GM18508 (cell line): ENCODE measurements around the gene PCLO.

Experiments
- ATAC-seq: cut with Tn5 transposase; IDR thresholded peaks from one replicate; pipeline ENCODE4 v1.9.1; 2021; ENCODE audit warnings: moderate number of reproducible peaks; ENCODE audit not compliant: insufficient read depth, unreplicated experiment

Gene PCLO

DNA sequence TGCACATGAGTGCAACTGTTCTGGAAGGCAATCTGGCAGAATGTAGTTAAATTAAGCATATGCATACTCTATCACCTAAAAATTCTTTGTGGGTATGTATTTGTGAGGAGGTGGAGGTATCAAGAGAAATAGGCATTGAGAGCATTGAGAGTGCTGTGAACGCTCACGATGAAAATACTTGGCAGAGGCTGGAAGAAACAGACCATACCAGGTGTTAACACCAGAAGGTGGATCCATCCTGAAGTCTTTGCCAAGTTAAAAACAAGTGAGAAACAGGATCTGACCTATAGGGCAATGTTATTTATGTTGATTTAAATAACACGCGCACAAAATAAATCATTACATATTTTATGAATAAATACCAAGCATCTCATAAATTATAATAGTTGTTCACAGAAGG, 311.6 kb downstream of the PCLO start:
- ATAC-seq = no peak

DNA sequence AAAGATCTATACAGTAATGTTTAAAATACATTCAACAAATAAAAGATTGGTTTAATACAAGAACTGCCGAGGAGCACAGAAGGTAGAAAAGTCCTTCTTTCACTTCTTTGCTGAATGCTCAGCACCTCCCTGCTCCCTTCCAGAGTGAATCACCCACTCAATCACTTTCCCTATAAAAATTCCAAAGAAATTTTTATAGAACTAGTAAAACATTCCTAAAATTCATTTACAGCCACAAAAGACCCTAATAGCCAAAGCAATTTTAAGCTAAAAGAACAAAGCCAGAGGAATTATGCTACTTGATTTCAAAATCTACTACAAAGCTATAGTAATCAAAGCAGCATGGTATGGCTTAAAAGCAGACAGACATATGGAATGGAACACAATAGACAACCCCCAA, 320.9 kb downstream of the PCLO start:
- ATAC-seq = no peak

DNA sequence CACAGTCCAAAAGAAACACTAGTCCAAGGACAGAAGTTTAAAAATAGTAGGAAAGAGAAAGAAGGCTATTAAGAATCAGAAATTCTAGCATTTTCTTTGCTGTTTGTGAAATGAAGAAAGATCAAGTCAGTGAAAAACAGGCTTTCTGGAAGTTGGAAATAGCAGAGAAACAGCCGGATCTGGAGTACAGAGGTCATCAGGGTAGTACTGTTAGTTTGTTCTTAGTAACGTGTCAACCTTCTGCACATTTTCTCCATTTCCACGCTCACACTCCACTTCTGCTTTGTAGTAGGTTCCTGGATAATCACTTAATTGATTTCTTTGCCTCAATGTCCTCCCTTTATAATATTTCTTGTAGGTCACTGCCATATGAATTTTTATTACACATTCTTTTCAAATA, 322.6 kb downstream of the PCLO start:
- ATAC-seq = no peak

DNA sequence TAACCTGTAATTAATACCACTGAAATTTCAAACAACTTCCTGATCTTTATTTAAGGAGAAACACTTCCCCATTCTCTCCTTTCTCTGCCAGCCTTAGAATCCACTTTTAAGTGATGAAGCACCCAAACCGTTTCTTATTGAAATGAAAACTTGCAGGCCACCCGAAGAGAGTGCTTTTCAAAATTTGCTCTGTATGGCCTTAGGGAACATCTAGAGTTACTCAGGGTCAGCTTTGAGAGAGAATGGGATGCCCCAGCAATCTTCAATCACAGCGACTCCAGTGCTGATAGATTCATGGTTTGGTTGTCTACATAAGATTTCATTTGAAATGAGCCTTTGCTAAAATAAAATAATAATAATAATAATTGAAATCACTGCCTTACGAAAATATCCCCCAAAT, 323.1 kb downstream of the PCLO start:
- ATAC-seq = no peak

DNA sequence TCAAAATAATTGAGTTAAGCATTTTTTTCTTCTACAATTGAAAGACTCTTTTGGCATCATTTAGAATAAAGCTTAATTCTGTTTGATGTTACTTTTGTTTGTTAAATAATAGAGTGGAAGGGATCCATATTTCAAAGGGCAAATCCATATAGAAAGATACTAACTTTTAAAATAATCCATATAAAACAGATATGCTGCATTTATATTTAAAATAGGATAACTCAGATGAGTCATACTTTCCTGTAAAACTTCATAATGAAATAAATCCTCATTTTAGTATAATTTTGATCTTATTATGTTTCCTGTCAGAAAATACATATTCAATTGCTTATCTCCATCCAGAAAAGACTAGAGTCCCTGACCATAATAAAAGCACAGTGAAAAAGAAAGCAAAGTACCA, 323.6 kb downstream of the PCLO start:
- no peak for ATAC-seq

DNA sequence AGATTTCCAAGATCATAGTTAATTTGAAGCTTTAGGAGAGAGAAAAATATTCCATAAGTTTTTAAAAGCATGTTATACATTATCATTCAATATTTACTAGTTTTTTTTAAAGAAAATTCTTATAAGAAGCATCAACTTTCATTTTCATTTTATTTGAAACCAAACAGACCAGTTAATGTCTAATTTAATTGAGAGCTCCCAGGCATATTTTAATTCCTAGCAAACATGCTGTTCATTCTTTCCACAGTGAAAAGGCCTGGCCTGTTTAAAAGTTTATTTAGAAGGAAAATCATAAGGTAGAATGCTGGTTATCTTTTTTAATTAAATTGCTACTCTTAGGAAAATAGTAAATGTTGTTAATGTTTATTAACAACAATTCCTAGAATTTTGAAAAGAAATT, 324.4 kb downstream of the PCLO start:
- no peak for ATAC-seq

DNA sequence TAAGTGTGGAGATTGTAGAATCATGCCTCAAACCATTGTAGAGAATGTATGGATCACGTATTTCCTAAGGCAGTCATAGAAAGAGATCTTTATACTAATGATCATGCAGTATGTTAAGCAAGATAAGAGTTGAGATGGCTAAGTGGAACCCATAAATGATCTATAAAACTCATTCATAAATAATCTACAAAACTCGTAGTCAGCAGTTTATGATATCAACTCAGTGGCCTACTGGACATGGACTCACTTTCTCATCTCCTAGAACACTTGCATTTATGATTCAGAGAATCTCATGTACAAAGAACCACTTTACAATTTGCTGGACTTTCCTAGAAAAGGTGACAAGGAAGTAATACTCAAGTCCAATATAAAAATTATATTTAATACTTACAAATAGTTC, 339.6 kb downstream of the PCLO start:
- no peak for ATAC-seq

DNA sequence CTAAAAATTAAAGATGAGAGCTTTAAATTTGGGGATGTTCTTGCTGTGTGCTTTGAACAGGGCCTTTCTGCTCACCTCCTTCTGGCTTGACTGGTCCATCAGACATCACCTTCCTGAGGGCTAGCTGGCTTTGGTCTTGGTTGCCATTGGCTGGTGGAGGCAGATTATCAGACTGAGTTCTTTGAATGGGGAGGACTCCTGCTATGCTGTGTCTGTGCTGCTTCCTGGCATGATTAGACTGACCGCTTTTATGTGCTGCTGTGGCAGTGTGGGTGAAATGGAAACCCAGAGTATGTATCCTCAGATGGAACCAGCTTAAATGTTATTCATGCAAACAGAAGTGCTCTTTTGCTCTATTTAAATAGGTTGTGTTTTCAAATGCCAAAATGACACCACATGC, 341.6 kb downstream of the PCLO start:
- ATAC-seq = no peak

DNA sequence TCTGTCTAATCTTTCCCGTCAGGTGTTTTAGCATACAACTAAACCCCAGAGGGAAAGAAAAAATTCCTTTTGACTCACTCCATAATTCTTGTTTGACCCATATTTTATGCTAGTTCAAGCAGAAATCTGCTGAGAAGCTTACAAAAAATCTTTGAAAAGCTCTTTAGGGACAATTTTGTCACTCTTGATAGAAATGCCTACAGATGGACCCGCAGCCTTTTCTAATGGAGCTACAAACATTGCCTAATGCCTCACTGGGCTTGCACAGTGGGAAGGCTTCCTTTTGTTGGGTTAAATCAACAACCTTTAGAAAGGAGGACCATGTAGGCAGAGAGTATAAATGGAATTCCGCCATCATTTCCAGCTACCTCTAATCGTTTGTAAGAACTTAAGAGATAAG, 344.5 kb downstream of the PCLO start:
- no peak for ATAC-seq

DNA sequence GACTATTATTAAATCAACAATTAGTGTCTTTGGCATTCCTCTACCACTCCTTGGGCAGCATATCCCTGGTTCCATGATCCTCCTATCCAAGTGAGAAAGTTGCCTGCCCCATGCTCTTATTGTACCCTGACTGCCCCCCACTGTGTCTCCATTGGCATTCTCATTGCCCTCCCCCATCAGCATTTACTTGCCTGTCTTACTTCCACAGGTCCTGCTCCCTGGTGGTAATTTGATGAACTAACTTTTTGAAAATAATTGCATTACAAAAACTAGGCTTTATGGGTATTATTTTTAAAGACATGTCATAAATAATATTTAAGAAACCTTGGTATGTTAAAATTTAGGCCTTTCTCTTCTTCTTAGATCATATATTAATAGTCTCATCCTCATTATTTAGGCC, 346.4 kb downstream of the PCLO start:
- no peak for ATAC-seq

DNA sequence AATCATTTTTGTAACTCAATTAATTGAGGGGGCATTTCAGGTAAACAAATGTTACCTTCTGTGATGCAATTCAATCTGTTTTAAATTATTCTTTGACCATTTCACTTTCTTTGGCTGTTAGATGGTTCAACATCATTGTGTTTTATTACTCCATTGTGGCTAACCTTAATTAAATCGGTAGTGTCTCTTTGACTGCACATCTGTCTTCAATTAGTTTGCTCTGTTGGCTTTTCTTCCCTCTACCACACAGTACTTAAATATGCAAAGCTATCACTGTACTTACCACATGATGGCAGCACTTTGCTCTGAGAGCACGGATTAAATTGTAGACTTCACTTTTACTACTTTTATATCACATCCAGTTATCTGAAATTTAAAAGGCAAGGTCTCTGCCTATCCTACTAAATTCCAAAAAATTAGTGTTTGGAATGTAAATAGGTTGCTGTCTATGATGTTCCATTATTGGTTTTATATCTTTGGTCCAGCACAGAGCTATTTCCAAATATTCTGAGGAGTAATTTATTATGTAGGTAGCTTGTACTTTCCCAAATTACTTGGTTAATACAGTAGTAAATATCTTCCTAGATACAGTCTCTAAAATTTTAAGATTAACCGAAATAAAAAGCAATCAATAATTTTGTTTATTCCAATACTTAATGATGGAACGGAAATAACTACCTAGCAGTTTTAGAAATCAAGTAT, 352.0 kb downstream of the PCLO start:
- peak; percentile 63 for ATAC-seq

DNA sequence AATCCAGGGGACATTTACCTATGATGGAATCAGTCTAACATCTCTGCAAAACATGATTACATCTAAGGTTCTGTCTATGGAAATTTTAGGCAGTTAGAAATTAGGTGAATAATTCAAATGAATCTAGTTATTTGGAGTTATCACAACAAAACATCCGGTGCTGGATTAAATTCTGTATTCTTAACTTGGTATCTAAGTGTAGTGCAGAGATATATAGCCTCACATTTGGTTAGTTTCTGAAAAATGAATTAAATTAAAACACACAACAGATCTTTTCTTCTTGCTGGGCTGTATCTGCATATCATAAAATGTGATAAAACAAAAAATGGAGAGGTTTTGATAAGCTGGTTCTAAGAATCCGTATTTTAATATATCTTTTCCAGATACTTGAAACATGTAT, 354.1 kb downstream of the PCLO start:
- no peak for ATAC-seq

DNA sequence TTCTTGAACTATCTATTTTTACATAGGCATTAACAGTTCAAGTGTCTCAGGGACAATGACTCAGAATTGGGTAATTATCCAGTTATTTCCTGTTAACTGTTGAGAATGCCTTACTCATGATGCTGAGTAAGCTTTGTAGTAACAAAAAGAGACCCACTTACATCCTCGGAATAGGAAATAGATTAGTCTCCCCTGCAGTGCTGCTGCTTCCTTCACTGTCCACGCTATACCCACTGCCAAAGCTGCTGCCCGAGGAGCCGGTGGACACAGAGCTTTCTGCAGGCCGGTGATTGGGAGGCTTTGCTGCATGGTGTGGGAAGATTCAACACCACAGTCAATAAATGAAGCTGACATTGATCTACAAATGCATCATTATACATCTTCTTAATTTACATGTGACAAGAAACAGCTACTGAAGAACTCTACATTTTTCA, 357.1 kb downstream of the PCLO start:
- ATAC-seq = no peak

DNA sequence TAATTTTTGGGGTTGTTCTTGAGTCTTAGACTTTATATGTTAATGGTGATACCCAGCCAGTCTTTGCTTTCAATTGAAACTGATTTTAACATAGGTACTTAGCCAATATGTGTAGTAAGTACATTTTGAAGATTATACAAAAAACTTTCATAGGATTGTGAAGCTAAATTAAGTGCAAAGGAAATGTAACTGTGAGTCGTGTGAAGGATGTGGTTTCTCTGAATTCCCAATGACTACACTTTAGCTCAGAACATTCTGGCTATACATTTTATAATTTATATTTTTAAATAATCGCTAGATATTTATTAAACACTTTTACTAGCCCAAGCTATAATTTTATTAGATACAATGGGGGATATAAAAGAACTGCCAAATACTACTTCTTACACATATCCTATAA, 359.3 kb downstream of the PCLO start:
- ATAC-seq = no peak

DNA sequence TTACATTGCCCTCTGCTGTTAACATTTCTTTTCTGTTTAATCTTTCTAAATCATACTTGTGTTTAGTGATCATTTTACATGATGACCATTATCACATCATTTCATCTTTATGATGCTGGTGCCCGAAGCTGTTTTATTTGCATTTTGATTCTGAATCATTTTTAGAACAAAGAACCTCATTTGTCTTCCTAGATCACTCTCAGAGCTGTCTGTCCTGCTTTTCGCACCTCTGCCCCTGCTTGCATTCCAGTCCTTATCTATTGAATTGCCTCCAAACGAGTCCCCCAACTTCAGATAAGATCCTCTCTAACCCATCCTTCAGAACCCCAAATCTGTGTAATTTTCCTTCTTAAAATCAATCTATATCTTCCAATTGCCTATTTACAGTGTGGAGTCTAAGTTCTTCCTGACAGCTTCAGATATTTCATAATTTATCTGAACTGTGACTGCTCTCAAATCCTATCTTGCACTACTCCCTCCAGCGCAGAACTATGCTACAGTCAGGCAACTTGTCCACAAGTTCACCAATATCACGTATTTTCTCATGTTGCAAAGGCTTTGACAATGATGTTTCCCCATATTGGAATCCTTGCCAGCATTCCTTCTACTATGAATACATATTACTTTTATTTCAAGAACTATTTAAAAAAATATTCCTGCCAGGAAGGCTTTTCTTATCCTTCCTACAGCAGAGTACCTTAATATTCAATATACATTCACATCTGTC, 372.6 kb downstream of the PCLO start:
- ATAC-seq = no peak

DNA sequence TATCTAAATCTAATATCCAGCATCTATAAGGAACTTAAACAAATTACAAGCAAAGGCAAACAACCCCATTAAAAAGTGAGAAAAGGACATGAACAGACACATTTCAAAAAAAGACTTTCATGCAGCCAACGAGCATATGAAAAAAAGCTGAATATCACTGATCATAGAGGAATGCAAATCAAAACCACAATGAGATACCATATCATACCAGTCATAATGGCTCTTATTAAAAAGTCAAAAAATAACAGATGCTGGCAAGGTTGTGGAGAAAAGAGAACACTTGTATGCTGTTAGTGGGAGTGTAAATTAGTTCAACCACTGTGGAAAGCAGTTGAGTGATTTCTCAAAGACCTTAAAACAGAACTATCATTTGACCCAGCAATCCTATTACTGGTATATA, 384.7 kb downstream of the PCLO start:
- ATAC-seq = no peak

DNA sequence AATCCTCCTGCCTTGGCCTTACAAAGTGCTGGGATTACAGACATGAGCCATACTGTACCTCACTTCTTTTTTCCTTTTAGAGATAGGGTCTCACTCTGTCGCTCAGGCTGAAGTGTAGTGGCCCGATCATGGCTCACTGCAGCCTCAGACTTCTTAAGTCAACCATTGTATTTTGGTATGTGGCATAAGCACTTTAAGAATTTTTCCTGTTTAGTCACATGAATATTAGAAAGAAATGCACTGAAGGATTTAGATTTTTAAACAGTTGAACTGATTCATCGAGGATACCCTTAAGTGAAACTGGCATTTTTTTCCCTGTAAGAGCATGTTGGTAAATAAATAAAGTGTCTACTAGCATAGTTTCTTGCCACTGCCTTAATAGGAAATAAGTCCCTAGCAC, 399.8 kb downstream of the PCLO start:
- no peak for ATAC-seq

DNA sequence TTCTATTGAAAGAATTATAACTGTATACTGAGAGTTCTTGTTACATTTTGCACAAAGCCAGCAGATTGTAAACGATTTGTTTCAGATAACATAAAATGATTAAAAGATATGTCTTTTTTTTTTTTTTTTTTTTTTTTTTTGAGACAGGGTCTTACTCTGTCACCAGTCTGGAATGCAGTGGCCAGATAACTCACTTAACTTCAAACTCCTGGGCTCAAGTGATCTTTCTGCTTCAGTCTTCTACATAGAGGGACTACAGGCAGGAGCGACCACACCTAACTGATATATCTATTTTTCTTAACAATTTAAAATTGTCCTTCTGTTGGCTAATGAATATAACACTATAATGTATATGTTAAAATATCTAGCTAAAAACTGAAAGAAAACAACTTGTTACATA, 401.9 kb downstream of the PCLO start:
- no peak for ATAC-seq

DNA sequence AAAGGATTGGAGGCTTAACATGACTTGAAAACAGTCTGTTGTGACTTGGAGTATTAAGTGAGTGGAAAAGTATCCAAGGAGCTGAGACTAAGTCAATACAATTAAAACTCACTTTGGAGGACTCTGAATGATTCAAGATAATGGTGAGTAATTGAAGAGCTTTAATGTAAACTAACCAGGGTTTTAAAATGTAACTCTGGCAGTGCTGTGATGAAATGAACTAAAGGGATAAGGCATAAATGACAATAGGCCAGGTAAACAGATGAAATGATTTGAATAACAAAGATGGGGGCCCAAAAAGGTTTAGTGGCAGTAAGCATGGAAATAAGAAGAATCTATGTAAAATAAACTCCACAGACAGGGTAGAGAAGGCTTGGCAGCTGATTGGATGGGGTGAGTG, 402.6 kb downstream of the PCLO start:
- ATAC-seq = no peak

DNA sequence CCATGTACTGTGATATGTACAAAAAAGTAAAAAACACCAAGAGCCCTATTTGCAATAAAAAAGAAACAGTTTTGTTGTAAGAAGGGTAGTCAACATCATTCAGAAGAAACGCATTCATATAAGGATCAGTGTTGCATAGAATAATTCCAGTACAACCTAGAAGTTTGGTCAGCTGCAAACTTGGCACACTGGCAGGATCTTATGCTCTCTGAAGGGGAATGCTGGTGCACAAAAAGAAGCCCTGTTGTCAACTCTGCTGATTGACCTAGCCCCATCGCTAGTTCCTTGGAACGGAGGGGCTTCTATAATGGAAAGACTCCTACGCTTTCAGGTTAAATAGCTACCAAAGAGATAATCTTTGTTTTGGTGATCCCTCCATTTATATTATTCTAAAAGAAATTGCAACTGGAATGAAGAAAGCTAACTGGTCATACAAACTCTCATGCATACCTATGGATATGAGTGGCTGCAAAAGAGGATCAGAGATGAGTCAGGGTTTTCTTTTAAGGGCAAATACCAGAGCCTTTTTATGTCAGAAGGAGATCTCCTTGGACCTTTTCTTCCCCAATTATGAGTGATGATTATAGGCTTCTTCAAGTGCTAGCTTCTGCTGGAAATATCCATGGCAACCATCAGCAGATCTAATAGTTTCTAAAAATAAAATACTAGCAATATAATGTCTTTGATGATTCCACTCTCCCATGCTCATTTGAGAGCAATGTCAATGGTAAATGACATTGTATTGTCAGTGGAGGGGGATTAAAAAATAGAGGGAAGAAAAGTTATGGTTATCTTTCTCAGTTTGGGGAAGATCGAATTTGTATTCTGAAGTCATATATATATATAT, 406.8 kb downstream of the PCLO start:
- ATAC-seq = no peak

DNA sequence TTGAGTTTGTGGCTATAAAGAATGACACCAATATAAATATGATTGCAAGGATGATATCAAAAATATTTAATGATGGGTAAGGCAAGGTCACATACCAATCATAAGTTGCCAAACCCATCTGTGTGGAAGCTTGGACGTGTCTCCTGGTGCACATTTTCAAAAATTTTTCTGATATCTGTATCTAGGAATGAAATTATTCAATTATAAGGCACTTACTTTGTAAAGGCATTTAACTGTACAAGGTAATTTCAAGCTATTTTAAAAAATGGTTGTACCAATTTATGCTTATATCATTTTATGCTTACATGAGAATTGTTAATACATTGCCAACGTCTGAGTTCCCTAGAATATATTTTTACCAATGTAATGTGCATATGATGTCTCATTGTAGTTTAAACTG, 412.7 kb downstream of the PCLO start:
- ATAC-seq = no peak
